ENCODE measurements around the gene DSTN. TPM values are rescaled to one million over a fixed set of nuclear protein-coding genes. Genes with fewer than 3 reads are reported as not detected.

Gene DSTN
- total and polyA plus RNA-seq, 10 donors = 62.0 to 157 (median 98.5) TPM

DNA sequence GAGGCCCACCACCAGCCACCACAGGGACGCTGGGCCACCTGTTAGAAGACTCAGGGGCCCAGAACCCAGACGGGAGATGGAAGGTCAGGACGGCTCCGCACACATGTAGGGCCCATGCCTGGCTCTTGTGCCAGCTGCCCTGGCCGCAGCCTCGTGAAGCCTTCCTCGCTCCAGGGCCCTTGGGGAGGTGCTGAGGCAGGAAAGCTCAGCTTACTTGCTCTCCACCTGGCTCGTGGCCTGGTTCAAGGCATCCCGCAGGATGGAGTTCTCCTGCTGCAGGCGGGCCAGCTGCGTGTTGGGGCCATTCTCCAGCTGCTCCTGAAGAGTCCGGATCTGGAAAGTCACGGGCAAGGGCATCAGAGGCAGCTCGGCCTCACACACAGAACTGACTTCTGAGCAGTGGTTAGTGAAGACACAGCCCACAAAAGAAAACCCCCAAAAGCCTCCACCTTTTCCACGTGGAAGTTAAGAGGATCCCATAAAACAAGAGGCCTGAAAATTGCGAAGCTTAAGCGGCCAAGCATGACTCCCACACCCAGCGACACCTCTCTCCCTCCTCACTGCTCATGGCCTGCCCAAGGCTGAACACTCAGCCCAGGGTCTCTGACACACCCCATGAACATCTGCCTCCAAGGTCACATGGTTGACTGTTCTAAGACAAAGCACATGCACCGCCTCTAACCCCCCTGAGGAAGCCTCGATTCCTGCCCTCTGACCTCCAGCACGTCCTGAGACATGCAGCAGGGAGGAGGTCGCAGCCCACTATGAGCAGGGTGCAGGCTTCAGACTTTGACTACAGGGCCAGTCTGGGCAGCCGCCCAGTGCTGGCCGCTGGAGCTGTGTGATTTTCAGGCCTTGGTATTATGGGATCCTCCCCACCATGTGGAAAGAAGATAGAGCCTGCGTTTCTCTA lies 65.7 kb downstream of the DSTN start:
- Histone ChIP-seq H3K36me3 (peaks cover 3 to 100% (median 71%) of the 10 kb centered on the region in 6 donors), H3K27me3 (replicated peaks in 1 of 7) (no peaks in the 10 kb centered on the region), H3K4me3 (no peak overlapping the region), H3K4me1 (peaks cover 17 to 54% (median 35%) of the 10 kb centered on the region in 6 donors), H3K27ac (peak overlapping the region in 5 of 8 donors; percentile 37 to 70 (median 59)), H3K9me3 (no peaks in the 10 kb centered on the region)
- WGBS, 5 donors = 60 to 71% (median 66%) methylated on average over 22 to 25 of the region's 25 CpGs
- intact Hi-C loops (cut with DNase I; ENCODE audit: low total_unique reads) = no loop called here
- no peak for DNase-seq
- TF ChIP-seq POLR2A (IDR thresholded peaks at IDR 0.05) (no peak), POLR2AphosphoS5 (IDR thresholded peaks at IDR 0.05) (peak in 1 of 3 donors; percentile 16)

- TF ChIP-seq CTCF (IDR thresholded peaks at IDR 0.05 in 8 of 11, conservative IDR thresholded peaks at IDR 0.05 in 3 of 11) (no peak), POLR2AphosphoS5 (IDR thresholded peaks at IDR 0.05) (no peak), POLR2A (IDR thresholded peaks at IDR 0.05) (no peak)
- Histone ChIP-seq H3K9me3 (no peaks in the 10 kb centered on the region), H3K27me3 (replicated peaks in 1 of 7) (no peaks in the 10 kb centered on the region), H3K4me1 (peaks cover 17 to 66% (median 39%) of the 10 kb centered on the region in 6 donors), H3K36me3 (peaks cover 3 to 100% (median 69%) of the 10 kb centered on the region in 6 donors), H3K4me3 (no peak overlapping the region), H3K27ac (peak overlapping the region in 1 of 8 donors; percentile 63)
- no peak for DNase-seq
- intact Hi-C loops (cut with DNase I; ENCODE audit: low total_unique reads) = no loop called here
- 83 to 93% (median 90%) methylated on average over 13 to 24 of the region's 24 CpGs for WGBS, 5 donors
Observed at GRCh38 chr20:17636523-17637412, 66.9 kb downstream of the DSTN start.

DNA sequence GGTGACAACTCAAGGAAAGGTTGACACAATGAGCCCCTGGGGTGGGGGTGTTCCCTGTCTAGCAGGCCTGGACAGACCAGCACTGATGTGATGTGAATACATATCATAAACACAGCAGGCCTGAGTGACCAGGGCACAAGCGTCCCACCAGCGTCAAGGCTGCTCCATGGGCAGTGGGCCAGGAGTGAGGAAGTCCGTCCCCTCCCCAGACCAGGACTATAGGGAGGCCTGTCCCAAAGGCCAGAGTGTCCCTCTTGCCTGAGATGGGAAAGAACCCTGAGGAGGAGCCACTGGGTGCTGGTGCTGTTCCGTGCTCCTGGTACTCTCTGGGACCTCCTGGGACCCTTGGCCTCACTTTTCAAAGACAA lies 67.5 kb downstream of the DSTN start:
- Histone ChIP-seq H3K27me3 (replicated peaks in 1 of 7) (no peaks in the 10 kb centered on the region), H3K27ac (no peak overlapping the region), H3K4me1 (peaks cover 17 to 68% (median 39%) of the 10 kb centered on the region in 6 donors), H3K4me3 (no peak overlapping the region), H3K36me3 (peaks cover 3 to 100% (median 72%) of the 10 kb centered on the region in 6 donors), H3K9me3 (no peaks in the 10 kb centered on the region)
- intact Hi-C loops (cut with DNase I; ENCODE audit: low total_unique reads) = no loop called here
- no peak for DNase-seq
- WGBS, 5 donors = 75 to 87% (median 83%) methylated on average over 1 to 4 of the region's 4 CpGs
- no peak for TF ChIP-seq POLR2AphosphoS5 (IDR thresholded peaks at IDR 0.05)
- no peak for TF ChIP-seq CTCF (IDR thresholded peaks at IDR 0.05 in 8 of 11, conservative IDR thresholded peaks at IDR 0.05 in 3 of 11)
- no peak for TF ChIP-seq POLR2A (IDR thresholded peaks at IDR 0.05)

DNA sequence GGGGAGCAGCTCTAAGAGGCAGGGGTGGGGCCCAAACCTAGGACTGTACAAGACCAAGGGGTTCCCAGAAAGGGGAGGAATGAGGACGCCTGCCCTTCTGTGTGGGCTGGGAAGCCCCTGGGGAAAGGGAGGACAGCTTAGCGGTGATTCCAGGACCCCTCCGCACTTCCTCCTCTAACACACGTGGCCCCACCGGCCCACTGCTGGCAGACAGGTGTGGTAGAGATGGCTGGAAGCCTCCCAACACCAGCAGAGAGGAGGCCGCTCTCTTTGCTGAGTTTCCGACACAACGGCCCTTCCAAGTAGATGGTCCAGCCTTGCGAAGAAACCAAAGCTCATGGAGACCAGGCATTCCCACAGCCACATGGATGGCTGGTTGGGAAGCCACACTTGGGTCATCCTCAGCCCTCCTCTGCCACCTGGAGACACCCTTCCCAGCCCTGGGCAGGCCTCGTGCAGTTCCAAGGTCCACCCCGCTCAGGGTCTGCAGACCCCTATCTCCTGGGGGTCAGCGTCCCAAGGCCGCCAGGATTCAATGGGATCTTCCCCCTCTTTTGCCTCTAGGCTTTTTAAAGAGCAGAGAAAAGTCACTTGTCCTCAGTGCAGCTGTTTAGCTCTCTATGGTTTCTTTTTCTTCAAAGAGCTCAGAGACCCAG lies 68.2 kb downstream of the DSTN start:
- intact Hi-C loops (cut with DNase I; ENCODE audit: low total_unique reads) = no loop called here
- no peaks in the 10 kb centered on the region for H3K9me3 ChIP-seq
- H3K27me3 ChIP-seq (replicated peaks in 1 of 7) = no peaks in the 10 kb centered on the region
- H3K4me3 ChIP-seq = no peak overlapping the region
- peaks cover 17 to 68% (median 39%) of the 10 kb centered on the region in 6 donors for H3K4me1 ChIP-seq
- WGBS, 5 donors = 77 to 94% (median 83%) methylated on average over 9 to 13 of the region's 13 CpGs
- H3K36me3 ChIP-seq = peaks cover 3 to 100% (median 72%) of the 10 kb centered on the region in 6 donors
- no peak for TF ChIP-seq CTCF (IDR thresholded peaks at IDR 0.05 in 8 of 11, conservative IDR thresholded peaks at IDR 0.05 in 3 of 11)
- TF ChIP-seq POLR2AphosphoS5 (IDR thresholded peaks at IDR 0.05) = peak in 1 of 3 donors; percentile 28
- no peak for DNase-seq
- H3K27ac ChIP-seq = no peak overlapping the region
